Tibial nerve (tissue), 4 donors: ENCODE measurements around the gene AMOTL2. TPM values are rescaled to one million over a fixed set of nuclear protein-coding genes. Genes with fewer than 3 reads are reported as not detected.

Experiments
- DNase-seq, 2 donors: peaks; one replicate each; pipeline ENCODE4 v3.0.0-alpha.2; 2019; ENCODE audit warnings: low spot score in 2 of 2
- H3K27ac ChIP-seq, 4 donors: fragments of 200-600 bp; sonication (generic) in 3 of 4; one replicate each; pipeline ENCODE4 v1.5.1; 2017 to 2019; ENCODE audit warnings: mild to moderate bottlenecking in 1 of 4
- H3K27me3 ChIP-seq, 2 donors: fragments of 200-600 bp; sonication (generic) in 1 of 2; one replicate each; pipeline versions ENCODE4 v1.5.1 to v1.6.0; 2017 to 2019
- H3K36me3 ChIP-seq, 3 donors: fragments of 200-600 bp; sonication (generic); one replicate each; pipeline ENCODE4 v1.5.1; 2018 to 2019
- H3K4me1 ChIP-seq, 4 donors: fragments of 200-600 bp; sonication (generic) in 3 of 4; one replicate each; pipeline ENCODE4 v1.5.1; 2017 to 2019
- H3K4me3 ChIP-seq, 4 donors: fragments of 200-600 bp; sonication (generic) in 3 of 4; one replicate each; pipeline ENCODE4 v1.5.1; 2017 to 2019; ENCODE audit warnings: mild to moderate bottlenecking in 1 of 4, moderate library complexity in 1 of 4
- H3K9me3 ChIP-seq, 4 donors: fragments of 200-600 bp; sonication (generic) in 3 of 4; one replicate each; pipeline ENCODE4 v1.5.1; 2017 to 2019
- EP300 ChIP-seq, 2 donors: sonication (generic); formaldehyde crosslinking; IDR thresholded peaks; one replicate each; pipeline ENCODE4 v1.6.1; 2017; ENCODE audit warnings: antibody characterized with exemption in 2 of 2, mild to moderate bottlenecking in 1 of 2
- POLR2A ChIP-seq, 2 donors: fragments of 450-650 bp; IDR thresholded peaks; one replicate each; pipeline ENCODE4 v1.6.1; 2017; ENCODE audit warnings: antibody characterized with exemption in 2 of 2, mild to moderate bottlenecking in 2 of 2, moderate library complexity in 2 of 2
- WGBS, 2 donors: methylation state at CpG; one replicate each; pipeline ENCODE4 v1.1.5; 2018; 5-methylcytosine and 5-hydroxymethylcytosine counted together
- total RNA-seq, 4 donors: library from RNA; depleted of rRNA; stranded (reverse); fragments of >200 nt; gene quantifications; one replicate each; pipeline ENCODE4 v1.1.0, GENCODE V29; 2016
- TF ChIP-seq, protein P1 (sequence below), 5 experiments: fragments of 200-600 bp in 3 of 5; fragments of 450-650 bp in 2 of 5; sonication (generic) in 3 of 5; IDR thresholded peaks; one replicate each; pipeline ENCODE4 v1.5.1; 2016 to 2019; ENCODE audit warnings: antibody characterized with exemption in 5 of 5, mild to moderate bottlenecking in 3 of 5, moderate library complexity in 2 of 5

AMOTL2 gene
- total RNA-seq, 4 donors from 2014 or later = 216 to 337 (median 255) TPM

DNA sequence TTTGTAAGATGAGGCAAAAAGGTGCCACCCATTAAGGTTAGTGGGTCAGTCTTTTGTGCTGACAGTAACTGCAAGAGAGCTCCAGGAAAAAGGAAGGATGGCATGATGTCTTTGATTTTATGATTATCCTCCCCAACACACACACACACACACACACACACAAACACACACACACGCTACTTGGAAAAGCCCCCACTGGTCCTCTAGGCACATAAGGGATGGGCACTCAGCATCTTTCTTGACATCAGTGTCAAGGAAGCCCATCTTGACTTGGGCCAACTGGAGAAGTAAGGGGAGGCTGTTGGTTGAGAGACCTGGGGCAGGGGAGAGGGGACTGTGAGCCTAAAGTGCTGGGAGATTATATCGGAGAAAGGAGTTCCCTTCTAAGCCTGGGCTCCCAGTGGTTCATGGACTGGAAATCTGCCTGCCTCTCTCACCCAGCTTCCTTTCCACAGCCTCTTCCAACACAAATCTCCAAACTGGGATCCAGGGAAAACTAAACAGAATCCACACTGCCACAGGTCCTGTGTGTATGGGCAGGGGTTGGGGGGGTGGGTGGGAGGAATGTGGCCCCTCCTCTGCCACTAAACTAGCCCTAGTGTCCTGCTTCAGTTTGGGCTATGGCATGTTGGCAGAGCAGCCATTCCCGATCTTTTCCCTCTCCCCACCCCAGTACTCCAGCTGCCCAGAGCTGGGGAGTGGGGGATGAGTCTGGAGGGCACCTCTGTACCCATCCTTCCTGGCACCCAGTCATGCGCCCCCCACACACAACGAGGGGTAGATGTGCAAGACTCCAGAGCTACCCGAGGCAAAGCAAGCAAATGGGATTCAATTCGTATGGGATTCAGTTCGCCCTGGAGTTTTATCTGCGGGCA is 1.6 kb downstream of the AMOTL2 start:
- Histone ChIP-seq H3K9me3 (no peaks in the 10 kb centered on the region), H3K27me3 (no peaks in the 10 kb centered on the region), H3K36me3 (peaks cover 9 to 42% (median 11%) of the 10 kb centered on the region in 3 donors), H3K4me1 (peaks cover 20 to 70% (median 54%) of the 10 kb centered on the region in 4 donors), H3K4me3 (peak overlapping the region; percentile 66 to 86 (median 78)), H3K27ac (peak overlapping the region; percentile 89 to 100 (median 94))
- TF ChIP-seq POLR2A (IDR thresholded peaks at IDR 0.05) (no peak), EP300 (IDR thresholded peaks at IDR 0.05) (no peak)
- TF ChIP-seq, protein P1, sequence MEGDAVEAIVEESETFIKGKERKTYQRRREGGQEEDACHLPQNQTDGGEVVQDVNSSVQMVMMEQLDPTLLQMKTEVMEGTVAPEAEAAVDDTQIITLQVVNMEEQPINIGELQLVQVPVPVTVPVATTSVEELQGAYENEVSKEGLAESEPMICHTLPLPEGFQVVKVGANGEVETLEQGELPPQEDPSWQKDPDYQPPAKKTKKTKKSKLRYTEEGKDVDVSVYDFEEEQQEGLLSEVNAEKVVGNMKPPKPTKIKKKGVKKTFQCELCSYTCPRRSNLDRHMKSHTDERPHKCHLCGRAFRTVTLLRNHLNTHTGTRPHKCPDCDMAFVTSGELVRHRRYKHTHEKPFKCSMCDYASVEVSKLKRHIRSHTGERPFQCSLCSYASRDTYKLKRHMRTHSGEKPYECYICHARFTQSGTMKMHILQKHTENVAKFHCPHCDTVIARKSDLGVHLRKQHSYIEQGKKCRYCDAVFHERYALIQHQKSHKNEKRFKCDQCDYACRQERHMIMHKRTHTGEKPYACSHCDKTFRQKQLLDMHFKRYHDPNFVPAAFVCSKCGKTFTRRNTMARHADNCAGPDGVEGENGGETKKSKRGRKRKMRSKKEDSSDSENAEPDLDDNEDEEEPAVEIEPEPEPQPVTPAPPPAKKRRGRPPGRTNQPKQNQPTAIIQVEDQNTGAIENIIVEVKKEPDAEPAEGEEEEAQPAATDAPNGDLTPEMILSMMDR (IDR thresholded peaks at IDR 0.05) = no peak
- no peak for DNase-seq
- WGBS, 2 donors = 14 to 17% methylated on average over 8 to 9 of the region's 9 CpGs

DNA sequence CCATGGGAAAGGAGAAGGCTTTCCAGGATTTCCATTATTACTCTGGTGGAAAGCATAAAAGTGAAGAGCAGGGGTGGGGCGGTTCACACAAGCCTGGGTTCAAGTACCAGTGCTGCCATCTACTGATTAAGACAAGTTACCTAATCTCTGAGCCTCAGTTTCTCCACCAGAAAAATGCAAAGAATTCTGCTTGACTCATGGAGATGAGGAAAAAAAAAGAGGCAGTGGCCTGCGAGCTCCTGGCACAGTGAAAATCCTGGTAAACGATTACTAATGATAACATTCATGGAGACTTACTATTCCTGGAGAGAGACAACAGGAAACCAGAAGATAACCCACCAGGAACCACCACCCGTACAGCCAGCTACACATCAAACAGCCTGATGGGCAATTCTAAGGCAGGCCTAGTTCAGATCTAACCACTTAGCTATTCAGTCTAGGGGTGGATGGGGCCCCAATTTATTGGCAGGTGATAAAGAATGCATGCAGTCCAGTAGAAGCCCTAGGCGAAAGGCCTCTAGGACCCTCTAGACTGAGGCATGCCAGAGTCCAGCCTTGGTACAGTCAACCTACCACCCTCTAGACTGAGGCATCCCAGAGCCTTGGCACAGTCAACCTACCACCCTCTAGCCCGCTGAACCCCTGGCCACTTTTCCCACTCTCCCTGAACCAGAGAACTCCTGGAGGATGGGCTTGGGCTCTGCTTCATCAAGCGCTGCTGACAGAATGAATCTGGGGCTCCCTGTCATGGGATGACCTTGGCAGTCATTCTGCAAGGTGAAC is 2.5 kb downstream of the AMOTL2 start:
- H3K9me3 ChIP-seq = no peaks in the 10 kb centered on the region
- no peak for DNase-seq
- H3K27ac ChIP-seq = peak overlapping the region; percentile 89 to 100 (median 94)
- TF ChIP-seq POLR2A (IDR thresholded peaks at IDR 0.05) = no peak
- TF ChIP-seq, protein P1 (IDR thresholded peaks at IDR 0.05) = no peak
- TF ChIP-seq EP300 (IDR thresholded peaks at IDR 0.05) = no peak
- 28 to 40% methylated on average over 6 to 7 of the region's 7 CpGs for WGBS, 2 donors
- H3K36me3 ChIP-seq = peaks cover 9 to 51% (median 16%) of the 10 kb centered on the region in 3 donors
- no peaks in the 10 kb centered on the region for H3K27me3 ChIP-seq
- H3K4me3 ChIP-seq = peak overlapping the region; percentile 66 to 86 (median 78)
- H3K4me1 ChIP-seq = peaks cover 23 to 77% (median 62%) of the 10 kb centered on the region in 4 donors

DNA sequence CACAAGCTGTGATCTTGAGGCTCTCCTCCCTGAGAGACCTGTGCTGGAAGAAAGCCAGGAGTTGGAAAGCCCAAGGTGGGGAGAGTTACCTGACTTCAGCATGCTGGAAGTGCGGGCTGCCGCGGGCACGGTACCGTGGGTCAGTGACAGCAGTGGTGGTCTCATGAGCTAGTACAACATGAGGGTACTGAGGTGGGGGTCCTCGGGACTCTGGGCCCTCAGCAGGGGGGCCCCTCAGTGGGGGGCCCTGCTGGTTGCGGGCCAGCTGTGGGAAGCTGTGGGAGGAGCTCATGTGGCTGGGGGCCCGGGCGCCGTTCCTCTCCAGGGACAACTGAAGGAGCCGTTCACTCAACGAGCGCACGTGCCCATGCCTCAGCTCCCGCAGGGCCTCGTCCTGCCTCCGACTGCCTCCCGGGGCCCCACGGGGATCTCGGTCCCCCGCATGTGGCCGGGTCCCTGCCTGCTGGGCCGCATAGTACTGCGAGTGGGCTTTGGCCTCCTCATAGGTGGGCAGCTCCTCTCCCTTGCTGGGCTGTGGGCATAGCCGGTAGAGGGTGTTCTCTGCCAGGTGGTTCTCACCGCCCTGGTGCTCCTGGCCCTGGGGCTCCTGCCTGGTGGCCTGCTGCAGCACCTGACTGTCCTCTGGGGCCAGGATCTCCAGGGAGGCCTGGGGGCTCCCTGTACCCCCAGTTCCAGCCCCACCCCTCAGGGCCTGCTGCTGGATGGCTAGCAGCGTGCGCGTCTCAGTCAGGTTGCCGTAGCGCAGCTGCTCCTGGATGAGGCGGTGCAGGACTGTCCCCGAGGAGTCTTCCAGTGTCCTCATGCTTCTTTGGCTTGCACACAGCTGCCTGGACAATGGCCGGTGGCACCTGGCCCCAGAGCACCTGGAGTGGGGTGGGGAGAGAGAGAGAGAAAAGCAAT is 3.4 kb downstream of the AMOTL2 start:
- Histone ChIP-seq H3K27ac (peak overlapping the region; percentile 89 to 100 (median 94)), H3K27me3 (no peaks in the 10 kb centered on the region), H3K4me1 (peaks cover 26 to 77% (median 70%) of the 10 kb centered on the region in 4 donors), H3K4me3 (peak overlapping the region; percentile 66 to 86 (median 78)), H3K9me3 (no peaks in the 10 kb centered on the region), H3K36me3 (peaks cover 9 to 60% (median 16%) of the 10 kb centered on the region in 3 donors)
- 37 to 50% methylated on average over 20 to 23 of the region's 34 CpGs for WGBS, 2 donors
- DNase-seq = no peak
- no peak for TF ChIP-seq POLR2A (IDR thresholded peaks at IDR 0.05)
- TF ChIP-seq, protein P1 (IDR thresholded peaks at IDR 0.05) = no peak
- no peak for TF ChIP-seq EP300 (IDR thresholded peaks at IDR 0.05)

DNA sequence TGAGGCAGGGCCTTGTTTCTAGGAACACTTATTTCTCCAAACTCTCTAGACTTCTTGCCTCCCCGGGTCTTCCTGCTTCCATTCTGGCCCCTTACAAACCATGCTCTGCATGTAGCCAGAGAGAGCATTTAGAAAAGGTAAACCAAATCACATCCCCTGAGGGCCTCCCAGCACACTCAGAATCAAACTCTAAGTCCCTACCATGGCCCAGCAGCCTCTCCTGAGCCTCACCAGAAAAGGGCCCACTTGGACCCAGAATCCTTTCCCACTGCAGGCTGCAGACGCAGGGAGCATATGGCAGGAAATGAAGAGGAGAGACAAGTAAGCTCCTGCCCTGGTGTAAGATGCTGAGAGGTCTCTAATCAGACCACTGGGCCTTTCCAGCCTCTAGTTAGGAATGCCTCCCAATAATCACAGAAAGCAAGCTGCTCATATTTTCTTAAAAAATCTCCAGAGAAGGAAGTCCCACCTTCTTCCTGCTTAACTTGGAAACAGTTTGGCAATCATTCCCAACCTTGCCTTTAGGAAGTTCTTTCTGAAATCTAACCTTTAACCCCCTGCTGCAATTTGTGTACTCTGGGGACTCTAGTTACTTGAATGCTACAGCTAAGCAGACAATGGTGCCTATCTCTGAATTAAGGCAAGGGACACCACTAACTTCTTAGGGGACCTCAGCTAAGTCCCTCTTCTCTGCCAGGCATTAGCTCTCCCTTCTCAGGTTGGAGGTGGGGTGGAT is 4.2 kb downstream of the AMOTL2 start:
- Histone ChIP-seq H3K27ac (peak overlapping the region; percentile 89 to 100 (median 94)), H3K4me1 (peaks cover 26 to 77% (median 73%) of the 10 kb centered on the region in 4 donors), H3K4me3 (peak overlapping the region in 2 of 4 donors; percentile 77 to 78), H3K27me3 (no peaks in the 10 kb centered on the region), H3K9me3 (no peaks in the 10 kb centered on the region), H3K36me3 (peaks cover 9 to 68% (median 16%) of the 10 kb centered on the region in 3 donors)
- WGBS, 2 donors = 21 to 55% methylated on average over 2 of the region's 2 CpGs
- no peak for DNase-seq
- TF ChIP-seq EP300 (IDR thresholded peaks at IDR 0.05) = peak in 1 of 2 donors; percentile 17
- TF ChIP-seq, protein P1 (IDR thresholded peaks at IDR 0.05) = no peak
